ENCODE measurements around the gene API5.
"Not testable (repeated sequence)": the region's sequence is repeated elsewhere in the genome, so short reads cannot be mapped to it uniquely, and the experiment has no call there.

Gene API5

GRCh38 chr11:43328482-43328881, 16.7 kb downstream of the API5 start:
- TF ChIP-seq SNAI2 (CRISPR knock-in tag; IDR thresholded peaks at IDR 0.05) = no peak
- TF ChIP-seq, protein P1, sequence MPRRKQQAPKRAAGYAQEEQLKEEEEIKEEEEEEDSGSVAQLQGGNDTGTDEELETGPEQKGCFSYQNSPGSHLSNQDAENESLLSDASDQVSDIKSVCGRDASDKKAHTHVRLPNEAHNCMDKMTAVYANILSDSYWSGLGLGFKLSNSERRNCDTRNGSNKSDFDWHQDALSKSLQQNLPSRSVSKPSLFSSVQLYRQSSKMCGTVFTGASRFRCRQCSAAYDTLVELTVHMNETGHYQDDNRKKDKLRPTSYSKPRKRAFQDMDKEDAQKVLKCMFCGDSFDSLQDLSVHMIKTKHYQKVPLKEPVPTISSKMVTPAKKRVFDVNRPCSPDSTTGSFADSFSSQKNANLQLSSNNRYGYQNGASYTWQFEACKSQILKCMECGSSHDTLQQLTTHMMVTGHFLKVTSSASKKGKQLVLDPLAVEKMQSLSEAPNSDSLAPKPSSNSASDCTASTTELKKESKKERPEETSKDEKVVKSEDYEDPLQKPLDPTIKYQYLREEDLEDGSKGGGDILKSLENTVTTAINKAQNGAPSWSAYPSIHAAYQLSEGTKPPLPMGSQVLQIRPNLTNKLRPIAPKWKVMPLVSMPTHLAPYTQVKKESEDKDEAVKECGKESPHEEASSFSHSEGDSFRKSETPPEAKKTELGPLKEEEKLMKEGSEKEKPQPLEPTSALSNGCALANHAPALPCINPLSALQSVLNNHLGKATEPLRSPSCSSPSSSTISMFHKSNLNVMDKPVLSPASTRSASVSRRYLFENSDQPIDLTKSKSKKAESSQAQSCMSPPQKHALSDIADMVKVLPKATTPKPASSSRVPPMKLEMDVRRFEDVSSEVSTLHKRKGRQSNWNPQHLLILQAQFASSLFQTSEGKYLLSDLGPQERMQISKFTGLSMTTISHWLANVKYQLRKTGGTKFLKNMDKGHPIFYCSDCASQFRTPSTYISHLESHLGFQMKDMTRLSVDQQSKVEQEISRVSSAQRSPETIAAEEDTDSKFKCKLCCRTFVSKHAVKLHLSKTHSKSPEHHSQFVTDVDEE (CRISPR knock-in tag; IDR thresholded peaks at IDR 0.05) = no peak
- no peak for TF ChIP-seq ARNTL (CRISPR knock-in tag; IDR thresholded peaks at IDR 0.05; ENCODE audit: borderline replicate concordance, low read depth)
- no peak for TF ChIP-seq RARB (CRISPR knock-in tag; IDR thresholded peaks at IDR 0.05)
- no peak for TF ChIP-seq ZNF70 (CRISPR knock-in tag; IDR thresholded peaks at IDR 0.05)
- no peak for TF ChIP-seq ESRRG (CRISPR knock-in tag; IDR thresholded peaks at IDR 0.05)
- TF ChIP-seq TCF4 (CRISPR knock-in tag; IDR thresholded peaks at IDR 0.05; ENCODE audit: borderline replicate concordance) = no peak
- no peak for TF ChIP-seq OSR1 (CRISPR knock-in tag; IDR thresholded peaks at IDR 0.05)
- TF ChIP-seq ZC3H10 (CRISPR knock-in tag; IDR thresholded peaks at IDR 0.05) = no peak
- TF ChIP-seq GLIS3 (CRISPR knock-in tag; IDR thresholded peaks at IDR 0.05) = no peak
- no peak for TF ChIP-seq BACH2 (CRISPR knock-in tag; IDR thresholded peaks at IDR 0.05; ENCODE audit: borderline replicate concordance)
- ATAC-seq = no peak

- TF ChIP-seq TCF4 (CRISPR knock-in tag; IDR thresholded peaks at IDR 0.05; ENCODE audit: borderline replicate concordance) (no peak), PPARA (CRISPR knock-in tag; IDR thresholded peaks at IDR 0.05; ENCODE audit: borderline replicate concordance) (no peak), ZNF565 (CRISPR knock-in tag; conservative IDR thresholded peaks at IDR 0.05; ENCODE audit: low read depth) (no peak), ZC3H10 (CRISPR knock-in tag; IDR thresholded peaks at IDR 0.05) (no peak), GLIS3 (CRISPR knock-in tag; IDR thresholded peaks at IDR 0.05) (no peak), PATZ1 (CRISPR knock-in tag; IDR thresholded peaks at IDR 0.05; ENCODE audit: borderline replicate concordance) (no peak), OSR1 (CRISPR knock-in tag; IDR thresholded peaks at IDR 0.05) (no peak)
- TF ChIP-seq, protein P2, sequence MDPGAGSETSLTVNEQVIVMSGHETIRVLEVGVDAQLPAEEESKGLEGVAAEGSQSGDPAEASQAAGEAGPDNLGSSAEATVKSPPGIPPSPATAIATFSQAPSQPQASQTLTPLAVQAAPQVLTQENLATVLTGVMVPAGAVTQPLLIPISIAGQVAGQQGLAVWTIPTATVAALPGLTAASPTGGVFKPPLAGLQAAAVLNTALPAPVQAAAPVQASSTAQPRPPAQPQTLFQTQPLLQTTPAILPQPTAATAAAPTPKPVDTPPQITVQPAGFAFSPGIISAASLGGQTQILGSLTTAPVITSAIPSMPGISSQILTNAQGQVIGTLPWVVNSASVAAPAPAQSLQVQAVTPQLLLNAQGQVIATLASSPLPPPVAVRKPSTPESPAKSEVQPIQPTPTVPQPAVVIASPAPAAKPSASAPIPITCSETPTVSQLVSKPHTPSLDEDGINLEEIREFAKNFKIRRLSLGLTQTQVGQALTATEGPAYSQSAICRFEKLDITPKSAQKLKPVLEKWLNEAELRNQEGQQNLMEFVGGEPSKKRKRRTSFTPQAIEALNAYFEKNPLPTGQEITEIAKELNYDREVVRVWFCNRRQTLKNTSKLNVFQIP (CRISPR knock-in tag; IDR thresholded peaks at IDR 0.05; ENCODE audit: borderline replicate concordance, low read depth) = no peak
- no peak for ATAC-seq
These were observed 29.4 kb downstream of the API5 start for GRCh38 chr11:43341159-43341558.

DNA sequence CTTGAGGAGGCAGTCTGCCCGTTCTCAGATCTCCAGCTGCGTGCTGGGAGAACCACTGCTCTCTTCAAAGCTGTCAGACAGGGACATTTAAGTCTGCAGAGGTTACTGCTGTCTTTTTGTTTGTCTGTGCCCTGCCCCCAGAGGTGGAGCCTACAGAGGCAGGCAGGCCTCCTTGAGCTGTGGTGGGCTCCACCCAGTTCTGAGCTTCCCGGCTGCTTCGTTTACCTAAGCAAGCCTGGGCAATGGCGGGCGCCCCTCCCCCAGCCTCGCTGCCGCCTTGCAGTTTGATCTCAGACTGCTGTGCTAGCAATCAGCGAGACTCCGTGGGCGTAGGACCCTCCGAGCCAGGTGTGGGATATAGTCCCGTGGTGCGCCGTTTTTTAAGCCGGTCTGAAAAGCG, 39.6 kb downstream of the API5 start:
- not testable (repeated sequence) for ATAC-seq

DNA sequence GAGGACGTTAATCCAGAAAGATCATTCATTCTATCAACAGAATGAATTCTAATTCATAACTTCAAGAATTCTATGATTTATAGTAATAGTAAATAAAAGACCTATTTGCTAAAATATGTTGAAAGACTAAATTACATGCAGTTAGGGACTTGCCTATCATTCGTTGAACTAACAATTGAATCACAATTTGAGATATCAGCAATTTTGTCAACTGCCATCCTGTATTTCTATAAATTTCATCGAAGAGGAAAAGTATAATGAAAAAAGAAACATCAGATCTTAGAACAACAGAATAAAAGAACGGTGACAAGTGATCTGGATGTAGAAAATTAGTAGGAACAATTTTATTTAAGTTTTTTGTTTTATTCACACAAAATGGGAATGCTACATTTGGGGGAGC, 42.5 kb downstream of the API5 start:
- ATAC-seq = no peak
- TF ChIP-seq RARB (CRISPR knock-in tag; IDR thresholded peaks at IDR 0.05) (no peak), CSDC2 (CRISPR knock-in tag; IDR thresholded peaks at IDR 0.05) (no peak), ZNF70 (CRISPR knock-in tag; IDR thresholded peaks at IDR 0.05) (no peak), TCF4 (CRISPR knock-in tag; IDR thresholded peaks at IDR 0.05; ENCODE audit: borderline replicate concordance) (no peak), SNAI2 (CRISPR knock-in tag; IDR thresholded peaks at IDR 0.05) (no peak), PPARA (CRISPR knock-in tag; IDR thresholded peaks at IDR 0.05; ENCODE audit: borderline replicate concordance) (no peak), PATZ1 (CRISPR knock-in tag; IDR thresholded peaks at IDR 0.05; ENCODE audit: borderline replicate concordance) (no peak), ZNF565 (CRISPR knock-in tag; conservative IDR thresholded peaks at IDR 0.05; ENCODE audit: low read depth) (no peak), BACH2 (CRISPR knock-in tag; IDR thresholded peaks at IDR 0.05; ENCODE audit: borderline replicate concordance) (no peak), ZFP3 (CRISPR knock-in tag; IDR thresholded peaks at IDR 0.05) (no peak), ZNF8 (CRISPR knock-in tag; IDR thresholded peaks at IDR 0.05) (no peak), TOX (CRISPR knock-in tag; IDR thresholded peaks at IDR 0.05; ENCODE audit: borderline replicate concordance) (no peak)
- TF ChIP-seq, protein P3, sequence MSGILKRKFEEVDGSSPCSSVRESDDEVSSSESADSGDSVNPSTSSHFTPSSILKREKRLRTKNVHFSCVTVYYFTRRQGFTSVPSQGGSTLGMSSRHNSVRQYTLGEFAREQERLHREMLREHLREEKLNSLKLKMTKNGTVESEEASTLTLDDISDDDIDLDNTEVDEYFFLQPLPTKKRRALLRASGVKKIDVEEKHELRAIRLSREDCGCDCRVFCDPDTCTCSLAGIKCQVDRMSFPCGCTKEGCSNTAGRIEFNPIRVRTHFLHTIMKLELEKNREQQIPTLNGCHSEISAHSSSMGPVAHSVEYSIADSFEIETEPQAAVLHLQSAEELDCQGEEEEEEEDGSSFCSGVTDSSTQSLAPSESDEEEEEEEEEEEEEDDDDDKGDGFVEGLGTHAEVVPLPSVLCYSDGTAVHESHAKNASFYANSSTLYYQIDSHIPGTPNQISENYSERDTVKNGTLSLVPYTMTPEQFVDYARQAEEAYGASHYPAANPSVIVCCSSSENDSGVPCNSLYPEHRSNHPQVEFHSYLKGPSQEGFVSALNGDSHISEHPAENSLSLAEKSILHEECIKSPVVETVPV (CRISPR knock-in tag; IDR thresholded peaks at IDR 0.05) = no peak
- TF ChIP-seq, protein P4, sequence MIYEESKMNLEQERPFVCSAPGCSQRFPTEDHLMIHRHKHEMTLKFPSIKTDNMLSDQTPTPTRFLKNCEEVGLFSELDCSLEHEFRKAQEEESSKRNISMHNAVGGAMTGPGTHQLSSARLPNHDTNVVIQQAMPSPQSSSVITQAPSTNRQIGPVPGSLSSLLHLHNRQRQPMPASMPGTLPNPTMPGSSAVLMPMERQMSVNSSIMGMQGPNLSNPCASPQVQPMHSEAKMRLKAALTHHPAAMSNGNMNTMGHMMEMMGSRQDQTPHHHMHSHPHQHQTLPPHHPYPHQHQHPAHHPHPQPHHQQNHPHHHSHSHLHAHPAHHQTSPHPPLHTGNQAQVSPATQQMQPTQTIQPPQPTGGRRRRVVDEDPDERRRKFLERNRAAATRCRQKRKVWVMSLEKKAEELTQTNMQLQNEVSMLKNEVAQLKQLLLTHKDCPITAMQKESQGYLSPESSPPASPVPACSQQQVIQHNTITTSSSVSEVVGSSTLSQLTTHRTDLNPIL (CRISPR knock-in tag; IDR thresholded peaks at IDR 0.05; ENCODE audit: low read depth) = no peak
- TF ChIP-seq, protein P1 (CRISPR knock-in tag; IDR thresholded peaks at IDR 0.05) = no peak
